Activated CD8-positive, alpha-beta memory T cell treated with anti-CD3 and anti-CD28 coated beads for 24 hours (primary cell): ENCODE results near the gene KCTD19.

Experiments
- DNase-seq: peaks from one replicate; pipeline ENCODE4 v3.0.0-alpha.2; 2020

The KCTD19 gene

GRCh38 chr16:67257486-67258160, 68.9 kb downstream of the KCTD19 start:
- DNase-seq = no peak

GRCh38 chr16:67256701-67257230, 69.8 kb downstream of the KCTD19 start:
- DNase-seq = no peak

GRCh38 chr16:67255553-67256221, 70.9 kb downstream of the KCTD19 start:
- no peak for DNase-seq

- DNase-seq = no peak
Observed at GRCh38 chr16:67254801-67255552, 71.6 kb downstream of the KCTD19 start.

- no peak for DNase-seq
Observed at GRCh38 chr16:67252609-67253497, 73.7 kb downstream of the KCTD19 start.

GRCh38 chr16:67250045-67250327, 76.6 kb downstream of the KCTD19 start:
- DNase-seq = no peak

- no peak for DNase-seq
Observed at GRCh38 chr16:67249178-67250044, 77.1 kb downstream of the KCTD19 start.

GRCh38 chr16:67248401-67249177, 78.0 kb downstream of the KCTD19 start, which contains the start of gene SLC9A5:
Gene SLC9A5 (plus strand): TSS chr16:67248979. CDS start chr16:67249015, 36 bp downstream.
- peak; percentile 78 for DNase-seq

- no peak for DNase-seq
Observed at GRCh38 chr16:67248073-67248400, 78.5 kb downstream of the KCTD19 start.

GRCh38 chr16:67247192-67248072, 79.1 kb downstream of the KCTD19 start, which contains the start of gene FHOD1:
Gene FHOD1 (minus strand): TSS chr16:67247481. CDS start chr16:67247410, 71 bp downstream.
- DNase-seq = peak; percentile 100

- peak; percentile 81 for DNase-seq
Observed at GRCh38 chr16:67246756-67247191, 79.8 kb downstream of the KCTD19 start.

- DNase-seq = peak; percentile 81
Observed at GRCh38 chr16:67246081-67246755, 80.3 kb downstream of the KCTD19 start.

GRCh38 chr16:67245674-67246080, 80.9 kb downstream of the KCTD19 start:
- DNase-seq = no peak

- DNase-seq = no peak
Observed at GRCh38 chr16:67245186-67245585, 81.4 kb downstream of the KCTD19 start.

GRCh38 chr16:67244387-67245185, 82.0 kb downstream of the KCTD19 start:
- DNase-seq = peak; percentile 87

- DNase-seq = no peak
Observed at GRCh38 chr16:67243481-67243880, 83.1 kb downstream of the KCTD19 start.

- no peak for DNase-seq
Observed at GRCh38 chr16:67242138-67242730, 84.3 kb downstream of the KCTD19 start.
